Nephron progenitor cell (in vitro differentiated cells): ENCODE measurements around the gene MTCH1.

Experiments used
- DNase-seq: peaks from one replicate; pipeline ENCODE4 v3.0.0; 2021
- H3K27ac Mint-ChIP-seq: 2 replicates; pipeline ENCODE4 v1.8.0; 2021; ENCODE audit warnings: mild to moderate bottlenecking, moderate library complexity, mixed read lengths
- H3K27me3 Mint-ChIP-seq: 2 replicates; pipeline ENCODE4 v1.8.0; 2021; ENCODE audit warnings: mild to moderate bottlenecking, low read depth, mixed read lengths; ENCODE audit not compliant: poor library complexity
- H3K36me3 Mint-ChIP-seq: 2 replicates; pipeline ENCODE4 v1.8.0; 2021; ENCODE audit warnings: low read depth, mixed read lengths
- H3K4me1 Mint-ChIP-seq: 2 replicates; pipeline ENCODE4 v1.8.0; 2021; ENCODE audit warnings: mixed read lengths
- H3K4me3 Mint-ChIP-seq: 2 replicates; pipeline ENCODE4 v1.8.0; 2021; ENCODE audit warnings: mild to moderate bottlenecking, moderate library complexity, mixed read lengths
- H3K9me3 Mint-ChIP-seq: 2 replicates; pipeline ENCODE4 v1.8.0; 2021; ENCODE audit warnings: mild to moderate bottlenecking, moderate library complexity, mixed read lengths
- TF ChIP-seq, protein P1 (sequence below): fragments of 200-600 bp; sonication (generic); IDR thresholded peaks from 2 replicates; pipeline ENCODE4 v1.5.0; 2021; ENCODE audit warnings: antibody characterized with exemption

MTCH1 gene

DNA sequence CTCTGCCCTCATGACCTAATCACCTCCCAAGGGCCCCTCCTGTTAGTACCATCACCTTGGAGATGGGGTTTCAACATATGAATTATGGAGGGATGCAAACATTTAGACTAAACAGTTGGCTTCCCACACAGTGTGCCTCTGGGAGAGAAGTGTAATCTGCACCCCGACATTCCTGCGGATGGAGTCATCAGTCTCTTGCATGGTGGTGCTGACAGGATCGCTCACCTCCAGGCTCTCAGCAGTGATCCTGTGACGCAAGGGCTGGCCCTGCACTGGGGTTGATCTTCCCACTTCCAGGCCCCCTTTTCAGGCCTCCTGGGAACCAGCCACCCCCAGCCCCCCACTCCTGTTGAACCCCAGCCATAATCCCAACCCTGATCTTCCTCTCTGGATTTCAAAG lies 47.5 kb downstream of the MTCH1 start:
- H3K9me3 Mint-ChIP-seq: peaks cover 22% of the 10 kb centered on the region
- DNase-seq: no peak
- TF ChIP-seq, protein P1, sequence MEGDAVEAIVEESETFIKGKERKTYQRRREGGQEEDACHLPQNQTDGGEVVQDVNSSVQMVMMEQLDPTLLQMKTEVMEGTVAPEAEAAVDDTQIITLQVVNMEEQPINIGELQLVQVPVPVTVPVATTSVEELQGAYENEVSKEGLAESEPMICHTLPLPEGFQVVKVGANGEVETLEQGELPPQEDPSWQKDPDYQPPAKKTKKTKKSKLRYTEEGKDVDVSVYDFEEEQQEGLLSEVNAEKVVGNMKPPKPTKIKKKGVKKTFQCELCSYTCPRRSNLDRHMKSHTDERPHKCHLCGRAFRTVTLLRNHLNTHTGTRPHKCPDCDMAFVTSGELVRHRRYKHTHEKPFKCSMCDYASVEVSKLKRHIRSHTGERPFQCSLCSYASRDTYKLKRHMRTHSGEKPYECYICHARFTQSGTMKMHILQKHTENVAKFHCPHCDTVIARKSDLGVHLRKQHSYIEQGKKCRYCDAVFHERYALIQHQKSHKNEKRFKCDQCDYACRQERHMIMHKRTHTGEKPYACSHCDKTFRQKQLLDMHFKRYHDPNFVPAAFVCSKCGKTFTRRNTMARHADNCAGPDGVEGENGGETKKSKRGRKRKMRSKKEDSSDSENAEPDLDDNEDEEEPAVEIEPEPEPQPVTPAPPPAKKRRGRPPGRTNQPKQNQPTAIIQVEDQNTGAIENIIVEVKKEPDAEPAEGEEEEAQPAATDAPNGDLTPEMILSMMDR: no peak
- H3K27ac Mint-ChIP-seq: no peak overlapping the region
- H3K36me3 Mint-ChIP-seq: no peaks in the 10 kb centered on the region
- peaks cover 25% of the 10 kb centered on the region for H3K27me3 Mint-ChIP-seq
- no peak overlapping the region for H3K4me3 Mint-ChIP-seq
- H3K4me1 Mint-ChIP-seq: peaks cover 7% of the 10 kb centered on the region

DNA sequence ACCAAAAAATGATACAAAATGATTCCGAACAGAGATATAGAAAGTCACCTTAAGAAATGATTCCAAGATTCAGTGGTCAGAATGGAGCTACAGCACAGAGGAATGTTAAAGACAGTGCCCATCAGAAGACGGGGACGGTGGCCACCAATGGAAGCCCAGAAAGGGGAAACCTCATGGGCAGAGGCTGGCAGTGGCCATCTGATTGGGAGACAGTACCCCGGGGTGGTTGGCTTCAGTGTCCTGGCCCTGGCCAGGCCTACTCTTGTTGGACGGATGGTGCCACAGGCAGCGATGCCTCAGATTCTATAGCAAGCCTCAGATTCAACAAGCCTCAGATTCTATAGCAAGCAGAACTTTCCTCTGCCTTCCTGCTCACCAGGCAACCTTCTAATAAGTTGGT lies 48.1 kb downstream of the MTCH1 start:
- peaks cover 21% of the 10 kb centered on the region for H3K27me3 Mint-ChIP-seq

DNA sequence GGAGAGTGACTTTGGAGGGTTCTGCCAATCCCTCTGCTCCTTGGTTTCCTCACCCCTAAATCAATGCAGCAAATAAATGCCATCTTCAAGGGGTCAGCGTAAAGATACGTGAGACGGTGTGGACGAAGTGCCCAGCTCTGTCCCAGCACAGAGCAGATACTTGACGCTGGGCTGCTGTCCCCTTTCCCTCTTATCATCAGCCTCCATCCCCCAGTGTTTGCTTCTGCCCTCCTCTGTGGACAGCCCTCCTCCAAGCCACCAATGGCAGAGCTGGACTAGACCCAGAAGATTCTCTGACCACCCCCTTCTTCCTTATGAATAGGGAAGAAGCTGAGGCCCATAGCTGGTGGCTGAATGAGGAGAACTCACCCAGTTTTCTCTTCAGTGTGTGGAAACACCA lies 49.2 kb downstream of the MTCH1 start:
- H3K27ac Mint-ChIP-seq: no peak overlapping the region
- peaks cover 17% of the 10 kb centered on the region for H3K27me3 Mint-ChIP-seq
- no peaks in the 10 kb centered on the region for H3K36me3 Mint-ChIP-seq
- peaks cover 17% of the 10 kb centered on the region for H3K9me3 Mint-ChIP-seq
- peaks cover 7% of the 10 kb centered on the region for H3K4me1 Mint-ChIP-seq
- H3K4me3 Mint-ChIP-seq: no peak overlapping the region
- TF ChIP-seq, protein P1: no peak
- DNase-seq: no peak

More for the DNA sequence above, 48.1 kb downstream of the MTCH1 start:
- TF ChIP-seq, protein P1: no peak
- no peak overlapping the region for H3K27ac Mint-ChIP-seq
- H3K9me3 Mint-ChIP-seq: peaks cover 23% of the 10 kb centered on the region
- peaks cover 7% of the 10 kb centered on the region for H3K4me1 Mint-ChIP-seq
- H3K36me3 Mint-ChIP-seq: no peaks in the 10 kb centered on the region
- H3K4me3 Mint-ChIP-seq: no peak overlapping the region
- no peak for DNase-seq

DNA sequence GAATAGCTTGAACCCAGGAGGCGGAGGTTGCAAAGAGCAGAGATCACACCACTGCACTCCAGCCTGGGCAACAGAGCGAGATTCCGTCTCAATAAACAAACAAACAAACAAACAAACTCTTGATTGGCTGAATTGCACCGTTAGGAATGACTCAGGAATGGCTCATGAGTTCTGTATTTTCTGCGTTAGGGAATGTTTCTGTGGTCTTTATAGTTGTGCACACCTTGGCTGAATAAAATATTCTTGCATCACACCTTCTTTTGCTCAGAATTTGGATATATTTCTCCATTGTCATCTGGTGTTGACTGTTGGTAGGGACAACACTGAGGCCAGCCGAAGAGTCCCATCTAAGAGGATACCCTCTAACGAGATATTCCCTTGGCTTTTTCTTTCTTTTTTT lies 51.1 kb downstream of the MTCH1 start:
- H3K9me3 Mint-ChIP-seq: peaks cover 9% of the 10 kb centered on the region
- TF ChIP-seq, protein P1: no peak
- H3K4me3 Mint-ChIP-seq: no peak overlapping the region
- peaks cover 15% of the 10 kb centered on the region for H3K4me1 Mint-ChIP-seq
- H3K27me3 Mint-ChIP-seq: peaks cover 21% of the 10 kb centered on the region
- H3K36me3 Mint-ChIP-seq: no peaks in the 10 kb centered on the region
- no peak for DNase-seq
- H3K27ac Mint-ChIP-seq: no peak overlapping the region

DNA sequence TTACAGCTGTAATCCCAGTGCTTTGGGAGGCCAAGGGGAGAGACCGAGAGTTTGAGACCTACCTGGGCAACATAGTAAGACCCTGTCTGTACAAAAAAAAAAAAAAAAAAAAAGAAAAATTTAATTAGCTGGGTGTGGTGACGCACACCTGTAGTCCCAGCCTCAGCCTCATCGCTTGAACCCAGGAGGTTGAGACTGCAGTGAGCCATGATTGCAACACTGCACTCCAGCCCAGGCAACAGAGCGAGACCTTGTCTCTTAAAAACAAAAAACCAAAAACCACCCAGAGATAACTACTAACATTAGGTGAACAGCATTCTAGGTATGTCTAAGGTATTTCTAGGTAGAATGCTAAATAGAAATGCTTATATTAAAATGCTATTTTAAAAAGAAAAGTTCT lies 52.5 kb downstream of the MTCH1 start:
- Mint-ChIP-seq H3K4me1 (peaks cover 28% of the 10 kb centered on the region), H3K27me3 (peaks cover 25% of the 10 kb centered on the region), H3K36me3 (no peaks in the 10 kb centered on the region), H3K4me3 (no peak overlapping the region), H3K27ac (no peak overlapping the region), H3K9me3 (peaks cover 4% of the 10 kb centered on the region)
- no peak for DNase-seq
- TF ChIP-seq, protein P1: no peak

DNA sequence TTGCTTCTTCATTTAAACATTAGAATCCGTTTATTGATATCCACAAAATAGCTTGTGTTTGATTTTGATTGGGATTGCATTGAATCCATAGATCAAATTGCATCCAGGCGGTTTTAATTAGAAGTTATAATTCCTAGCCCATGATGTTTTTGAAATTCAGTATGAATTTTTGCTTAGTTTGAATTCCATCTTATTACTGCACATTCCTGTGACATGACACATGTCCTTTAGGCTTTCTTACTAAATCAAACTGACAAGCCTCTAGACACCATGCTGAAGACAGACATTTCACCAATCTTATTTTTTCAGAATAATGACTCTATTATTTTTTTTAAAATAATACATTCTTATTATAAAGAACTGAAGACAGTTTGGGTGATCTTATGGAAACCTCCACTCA lies 52.9 kb downstream of the MTCH1 start:
- no peak for DNase-seq
- peaks cover 4% of the 10 kb centered on the region for H3K9me3 Mint-ChIP-seq
- TF ChIP-seq, protein P1: no peak
- no peak overlapping the region for H3K27ac Mint-ChIP-seq
- no peaks in the 10 kb centered on the region for H3K36me3 Mint-ChIP-seq
- H3K4me1 Mint-ChIP-seq: peaks cover 32% of the 10 kb centered on the region
- peaks cover 25% of the 10 kb centered on the region for H3K27me3 Mint-ChIP-seq
- no peak overlapping the region for H3K4me3 Mint-ChIP-seq
